ENCODE measurements around the gene ACTR1B.

- no peak for TF ChIP-seq EZH2phosphoT487 (IDR thresholded peaks at IDR 0.05; ENCODE audit: borderline replicate concordance)
- no peak for TF ChIP-seq CTCF (conservative IDR thresholded peaks at IDR 0.05; ENCODE audit: low read length)
These were observed 6.8 kb downstream of the ACTR1B start for GRCh38 chr2:97656905-97657587.

Data from Loucy (cell line).